Stimulated activated CD8-positive, alpha-beta memory T cell treated with anti-CD3 and anti-CD28 coated beads, Interleukin-4, amount 100 ng/mL, for 24 hours (primary cell): ENCODE measurements around the gene F7.
"Not testable (repeated sequence)": the region's sequence is repeated elsewhere in the genome, so short reads cannot be mapped to it uniquely, and the experiment has no call there.

ENCODE experiments used
- DNase-seq: peaks from one replicate; pipeline ENCODE4 v3.0.0-alpha.2; 2020; ENCODE audit warnings: low read depth

Gene F7

GRCh38 chr13:113072376-113072775 is 33.2 kb upstream of the F7 start:
- DNase-seq: no peak

- DNase-seq: no peak
These were observed 31.6 kb upstream of the F7 start for GRCh38 chr13:113073942-113074341.

- DNase-seq: no peak
These were observed 31.2 kb upstream of the F7 start for GRCh38 chr13:113074401-113074800.

- no peak for DNase-seq
These were observed 30.7 kb upstream of the F7 start for GRCh38 chr13:113074876-113075275.

GRCh38 chr13:113075711-113076110 is 29.9 kb upstream of the F7 start:
- DNase-seq: no peak

- no peak for DNase-seq
These were observed 28.8 kb upstream of the F7 start for GRCh38 chr13:113076681-113077401.

GRCh38 chr13:113077566-113077952 is 28.0 kb upstream of the F7 start:
- DNase-seq: no peak

GRCh38 chr13:113077953-113078901 is 27.4 kb upstream of the F7 start:
- no peak for DNase-seq

GRCh38 chr13:113078902-113079780 is 26.4 kb upstream of the F7 start:
- no peak for DNase-seq

GRCh38 chr13:113079781-113080080 is 25.9 kb upstream of the F7 start:
- not testable (repeated sequence) for DNase-seq

- DNase-seq: no peak
These were observed 25.2 kb upstream of the F7 start for GRCh38 chr13:113080361-113080831.

- DNase-seq: no peak
These were observed 24.6 kb upstream of the F7 start for GRCh38 chr13:113080901-113081521.

- DNase-seq: no peak
These were observed 23.2 kb upstream of the F7 start for GRCh38 chr13:113082198-113083021.

- DNase-seq: no peak
These were observed 22.6 kb upstream of the F7 start for GRCh38 chr13:113083022-113083373.

GRCh38 chr13:113083402-113084061 is 22.1 kb upstream of the F7 start:
- no peak for DNase-seq

- DNase-seq: no peak
These were observed 21.3 kb upstream of the F7 start for GRCh38 chr13:113084094-113084942.

GRCh38 chr13:113084943-113085540 is 20.5 kb upstream of the F7 start:
- DNase-seq: no peak

- no peak for DNase-seq
These were observed 19.4 kb upstream of the F7 start for GRCh38 chr13:113086031-113086750.
